LNCaP clone FGC (cell line): Measurements from ENCODE around the gene ULBP2.
A peak's percentile ranks its signal among the peaks of the same experiment; 100 is the strongest.
"Not testable (repeated sequence)": the region's sequence is repeated elsewhere in the genome, so short reads cannot be mapped to it uniquely, and the experiment has no call there.

Source experiments
- DNase-seq: peaks from one replicate; pipeline ENCODE4 v3.0.0-alpha.2; 2011; ENCODE audit warnings: low read depth
- H3K4me3 ChIP-seq: 2 replicates; pipeline ENCODE4 v1.5.1; 2011; ENCODE audit warnings: mild to moderate bottlenecking, low read depth, low read length, control low read depth
- TF ChIP-seq, protein P1 (sequence below): IDR thresholded peaks from 2 replicates; pipeline ENCODE4 v1.5.1; 2012; ENCODE audit warnings: mild to moderate bottlenecking; ENCODE audit not compliant: control insufficient read depth, insufficient read depth; ENCODE audit errors: extremely low read depth

ULBP2 gene

DNA sequence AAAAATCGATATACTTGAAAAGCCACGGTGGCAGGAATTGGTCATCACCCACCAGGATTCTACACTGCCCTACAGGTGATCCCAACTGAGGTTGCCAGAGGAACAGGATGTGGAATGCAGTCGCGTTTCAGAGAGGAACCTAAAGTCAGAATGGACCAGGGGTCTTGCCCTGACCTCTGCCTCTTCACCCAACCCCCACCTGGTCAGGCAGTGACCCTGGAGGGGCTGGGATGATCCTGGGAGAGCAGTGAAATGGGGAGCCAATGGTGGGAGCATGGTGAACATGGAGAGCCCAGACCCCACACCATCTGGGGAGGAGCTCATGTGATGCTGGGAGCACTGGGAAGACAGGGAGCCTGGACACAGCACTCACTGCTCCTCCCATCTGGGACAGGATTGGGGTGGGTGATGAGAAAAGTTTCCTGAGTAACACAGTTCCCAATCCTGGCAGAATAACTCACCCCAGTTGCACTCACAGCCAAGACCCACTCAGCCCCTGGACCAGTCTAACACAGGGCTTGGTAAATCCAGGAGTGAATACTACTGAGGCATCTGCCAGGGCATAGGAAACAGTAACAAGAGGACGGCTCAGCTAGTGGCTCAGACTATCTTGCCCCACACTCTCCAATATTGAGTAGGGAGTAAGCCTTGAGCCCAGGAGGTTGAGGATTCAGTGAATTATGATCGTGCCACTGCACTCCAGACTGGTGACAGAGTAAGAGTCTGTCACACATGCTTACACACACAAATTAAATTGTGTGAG lies 1.7 kb upstream of the ULBP2 start:
- no peak overlapping the region for H3K4me3 ChIP-seq
- DNase-seq, result no peak
- TF ChIP-seq, protein P1, sequence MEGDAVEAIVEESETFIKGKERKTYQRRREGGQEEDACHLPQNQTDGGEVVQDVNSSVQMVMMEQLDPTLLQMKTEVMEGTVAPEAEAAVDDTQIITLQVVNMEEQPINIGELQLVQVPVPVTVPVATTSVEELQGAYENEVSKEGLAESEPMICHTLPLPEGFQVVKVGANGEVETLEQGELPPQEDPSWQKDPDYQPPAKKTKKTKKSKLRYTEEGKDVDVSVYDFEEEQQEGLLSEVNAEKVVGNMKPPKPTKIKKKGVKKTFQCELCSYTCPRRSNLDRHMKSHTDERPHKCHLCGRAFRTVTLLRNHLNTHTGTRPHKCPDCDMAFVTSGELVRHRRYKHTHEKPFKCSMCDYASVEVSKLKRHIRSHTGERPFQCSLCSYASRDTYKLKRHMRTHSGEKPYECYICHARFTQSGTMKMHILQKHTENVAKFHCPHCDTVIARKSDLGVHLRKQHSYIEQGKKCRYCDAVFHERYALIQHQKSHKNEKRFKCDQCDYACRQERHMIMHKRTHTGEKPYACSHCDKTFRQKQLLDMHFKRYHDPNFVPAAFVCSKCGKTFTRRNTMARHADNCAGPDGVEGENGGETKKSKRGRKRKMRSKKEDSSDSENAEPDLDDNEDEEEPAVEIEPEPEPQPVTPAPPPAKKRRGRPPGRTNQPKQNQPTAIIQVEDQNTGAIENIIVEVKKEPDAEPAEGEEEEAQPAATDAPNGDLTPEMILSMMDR, result no peak

DNA sequence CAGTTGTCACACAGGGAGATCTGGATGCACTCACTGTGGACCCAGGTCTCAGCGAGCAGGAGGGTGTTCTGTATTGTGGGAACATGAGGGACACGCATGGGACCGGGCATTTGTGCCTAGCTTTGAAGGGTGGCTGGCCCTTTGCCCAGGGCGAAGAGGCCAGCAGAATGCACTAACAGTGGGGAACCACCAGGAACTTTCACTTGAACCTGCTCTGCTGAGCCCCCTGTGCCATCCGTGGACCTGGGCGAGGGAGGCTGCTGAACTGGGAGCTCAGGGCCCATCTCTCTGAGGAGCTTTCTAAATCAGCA lies 1.2 kb upstream of the ULBP2 start:
- DNase-seq, result no peak
- H3K4me3 ChIP-seq, result no peak overlapping the region
- TF ChIP-seq, protein P1, result no peak

DNA sequence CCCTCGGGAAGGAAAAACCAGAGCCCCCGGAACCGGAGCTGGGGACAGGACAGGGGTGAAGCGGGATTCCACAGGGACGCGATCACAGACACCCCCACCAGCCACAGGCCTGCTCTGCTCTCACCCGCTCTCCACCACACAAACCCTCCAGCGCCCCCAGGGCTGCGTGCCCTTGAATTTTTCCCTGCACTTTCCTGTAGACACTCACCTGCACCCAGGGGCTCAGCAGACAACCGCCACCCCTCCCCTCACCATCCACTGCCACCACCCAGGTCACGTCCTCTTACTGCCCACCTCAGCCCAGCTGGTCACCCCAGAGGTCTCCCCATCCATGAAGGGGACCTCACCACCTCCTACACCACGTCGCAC lies 631 bp downstream of the ULBP2 start:
- H3K4me3 ChIP-seq, result peak overlapping the region; percentile 59
- TF ChIP-seq, protein P1, result no peak
- no peak for DNase-seq

DNA sequence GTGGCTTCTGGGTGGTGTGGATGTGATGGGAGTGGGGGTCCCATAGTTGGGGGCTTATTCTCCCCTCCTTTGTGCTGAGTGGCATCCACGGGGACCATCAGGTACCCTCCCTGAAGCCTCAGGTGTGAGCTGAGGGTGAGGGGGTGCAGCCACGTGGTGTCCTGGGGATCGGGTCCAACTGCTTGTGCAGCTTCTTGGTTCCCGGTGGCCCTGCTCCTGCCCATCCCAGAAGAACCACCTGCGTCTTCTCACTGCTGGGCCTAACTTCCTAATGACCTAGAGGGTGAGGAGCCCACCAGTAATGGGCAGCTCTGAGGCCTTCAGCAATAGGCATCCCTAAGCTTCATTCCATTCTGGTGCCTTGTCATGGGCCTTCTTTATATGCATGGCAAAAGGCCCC lies 1.5 kb downstream of the ULBP2 start:
- DNase-seq, H3K4me3 ChIP-seq: not testable (repeated sequence)

DNA sequence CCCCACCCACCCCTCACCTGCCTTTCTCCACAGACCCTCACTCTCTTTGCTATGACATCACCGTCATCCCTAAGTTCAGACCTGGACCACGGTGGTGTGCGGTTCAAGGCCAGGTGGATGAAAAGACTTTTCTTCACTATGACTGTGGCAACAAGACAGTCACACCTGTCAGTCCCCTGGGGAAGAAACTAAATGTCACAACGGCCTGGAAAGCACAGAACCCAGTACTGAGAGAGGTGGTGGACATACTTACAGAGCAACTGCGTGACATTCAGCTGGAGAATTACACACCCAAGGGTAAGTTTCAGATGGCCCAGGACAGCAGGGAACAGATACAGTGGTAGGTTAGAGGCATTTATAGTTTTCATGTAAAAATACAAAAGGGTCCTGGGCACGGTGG lies 3.5 kb downstream of the ULBP2 start:
- not testable (repeated sequence) for H3K4me3 ChIP-seq, DNase-seq

DNA sequence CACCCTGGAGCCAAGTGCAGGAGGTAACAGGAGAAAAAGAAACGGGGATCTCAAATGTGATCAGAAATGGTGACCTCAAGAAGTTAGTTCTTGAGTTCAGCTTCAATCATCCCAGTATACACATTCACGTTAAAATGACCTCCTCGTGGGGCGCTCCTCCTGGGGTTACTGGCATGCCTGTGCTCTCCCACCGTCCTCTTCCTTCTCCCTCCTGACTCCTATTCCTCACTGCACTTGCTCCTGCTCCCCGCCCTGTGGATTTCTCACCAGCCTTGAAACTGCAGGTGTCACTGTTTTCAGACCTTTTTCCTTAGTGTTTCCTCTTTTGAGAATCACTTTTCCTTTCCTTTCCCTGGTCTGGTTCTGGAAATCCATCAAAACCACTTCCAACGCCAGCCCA lies 4.8 kb downstream of the ULBP2 start:
- H3K4me3 ChIP-seq, DNase-seq: not testable (repeated sequence)

DNA sequence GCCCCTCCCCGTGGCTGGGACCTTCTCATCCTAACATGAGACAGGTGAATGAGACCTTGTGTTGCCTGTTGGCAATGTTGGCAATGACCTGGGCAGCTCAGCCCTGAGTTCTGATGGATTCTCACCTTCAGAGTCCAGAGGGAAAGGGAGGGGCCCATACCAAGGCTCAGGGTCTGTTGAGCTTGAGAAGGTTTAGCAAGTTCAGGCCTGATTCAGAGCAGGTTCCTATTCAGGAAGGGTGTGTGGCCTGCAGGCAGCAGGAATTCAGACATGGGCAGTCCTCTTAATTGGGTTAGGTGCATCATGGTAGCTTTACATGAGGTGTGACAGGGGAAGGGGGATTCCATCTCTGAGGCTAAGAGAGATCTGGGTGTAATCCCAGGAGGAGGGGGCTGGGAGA lies 5.7 kb downstream of the ULBP2 start:
- not testable (repeated sequence) for DNase-seq, H3K4me3 ChIP-seq

DNA sequence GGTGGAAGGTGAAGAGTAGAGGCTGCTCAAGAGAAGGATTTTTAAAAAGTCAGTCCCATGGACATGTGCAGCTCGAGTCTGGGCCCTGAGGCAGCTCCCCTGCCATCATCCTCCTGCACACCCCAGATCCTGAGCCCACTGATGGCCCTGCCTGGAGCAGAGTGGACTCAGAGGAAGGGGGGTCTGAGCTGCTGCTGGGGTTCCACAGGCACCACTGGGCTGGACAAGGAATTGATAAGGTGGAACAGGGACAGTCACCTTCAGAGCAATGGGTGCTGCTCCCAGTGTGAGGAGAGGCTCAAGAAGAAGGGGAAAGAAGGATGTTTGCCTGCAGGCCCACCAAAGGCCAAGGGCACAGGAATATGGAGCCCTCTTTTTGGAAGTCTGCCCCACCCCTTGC lies 6.2 kb downstream of the ULBP2 start:
- DNase-seq, result no peak
- TF ChIP-seq, protein P1, result no peak
- H3K4me3 ChIP-seq, result no peak overlapping the region

DNA sequence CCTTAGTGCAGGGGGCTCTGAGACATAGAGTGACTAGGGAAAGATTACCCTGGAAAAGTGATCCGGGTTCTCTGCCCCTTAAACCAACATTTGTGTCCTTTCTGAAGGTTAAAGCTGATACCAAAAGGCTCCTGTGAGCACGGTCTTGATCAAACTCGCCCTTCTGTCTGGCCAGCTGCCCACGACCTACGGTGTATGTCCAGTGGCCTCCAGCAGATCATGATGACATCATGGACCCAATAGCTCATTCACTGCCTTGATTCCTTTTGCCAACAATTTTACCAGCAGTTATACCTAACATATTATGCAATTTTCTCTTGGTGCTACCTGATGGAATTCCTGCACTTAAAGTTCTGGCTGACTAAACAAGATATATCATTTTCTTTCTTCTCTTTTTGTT lies 6.8 kb downstream of the ULBP2 start:
- H3K4me3 ChIP-seq, result no peak overlapping the region
- TF ChIP-seq, protein P1, result no peak
- DNase-seq, result no peak
